ELR (cell line): ENCODE measurements around the gene MUC5B.

Source experiments
- DNase-seq: peaks from one replicate; pipeline ENCODE4 v3.0.0-alpha.2; 2015; ENCODE audit warnings: low read depth

Gene MUC5B

DNA sequence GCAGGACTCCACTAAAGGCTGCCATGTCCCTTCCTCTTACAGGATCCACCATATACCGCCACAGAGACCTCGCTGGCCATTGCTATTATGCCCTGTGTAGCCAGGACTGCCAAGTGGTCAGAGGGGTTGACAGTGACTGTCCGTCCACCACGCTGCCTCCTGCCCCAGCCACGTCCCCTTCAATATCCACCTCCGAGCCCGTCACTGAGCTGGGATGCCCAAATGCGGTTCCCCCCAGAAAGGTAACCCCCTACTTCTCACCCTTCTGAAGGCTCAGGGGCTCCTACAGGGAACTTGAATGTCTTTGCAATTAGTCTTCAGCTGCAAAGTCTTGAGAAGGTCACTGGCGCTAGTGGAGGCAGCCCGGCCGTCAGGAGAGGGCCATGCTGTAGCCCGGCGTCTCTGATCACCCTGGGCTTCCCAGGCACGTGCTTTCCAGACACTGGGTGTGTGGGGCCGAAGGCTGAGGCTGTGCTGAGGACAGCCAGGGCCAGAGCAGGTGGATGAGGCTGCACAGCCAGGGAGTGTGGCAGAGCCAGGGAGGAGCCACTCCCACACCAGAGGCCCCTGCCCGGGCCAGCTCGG is 30.0 kb upstream of the MUC5B start:
- no peak for DNase-seq

DNA sequence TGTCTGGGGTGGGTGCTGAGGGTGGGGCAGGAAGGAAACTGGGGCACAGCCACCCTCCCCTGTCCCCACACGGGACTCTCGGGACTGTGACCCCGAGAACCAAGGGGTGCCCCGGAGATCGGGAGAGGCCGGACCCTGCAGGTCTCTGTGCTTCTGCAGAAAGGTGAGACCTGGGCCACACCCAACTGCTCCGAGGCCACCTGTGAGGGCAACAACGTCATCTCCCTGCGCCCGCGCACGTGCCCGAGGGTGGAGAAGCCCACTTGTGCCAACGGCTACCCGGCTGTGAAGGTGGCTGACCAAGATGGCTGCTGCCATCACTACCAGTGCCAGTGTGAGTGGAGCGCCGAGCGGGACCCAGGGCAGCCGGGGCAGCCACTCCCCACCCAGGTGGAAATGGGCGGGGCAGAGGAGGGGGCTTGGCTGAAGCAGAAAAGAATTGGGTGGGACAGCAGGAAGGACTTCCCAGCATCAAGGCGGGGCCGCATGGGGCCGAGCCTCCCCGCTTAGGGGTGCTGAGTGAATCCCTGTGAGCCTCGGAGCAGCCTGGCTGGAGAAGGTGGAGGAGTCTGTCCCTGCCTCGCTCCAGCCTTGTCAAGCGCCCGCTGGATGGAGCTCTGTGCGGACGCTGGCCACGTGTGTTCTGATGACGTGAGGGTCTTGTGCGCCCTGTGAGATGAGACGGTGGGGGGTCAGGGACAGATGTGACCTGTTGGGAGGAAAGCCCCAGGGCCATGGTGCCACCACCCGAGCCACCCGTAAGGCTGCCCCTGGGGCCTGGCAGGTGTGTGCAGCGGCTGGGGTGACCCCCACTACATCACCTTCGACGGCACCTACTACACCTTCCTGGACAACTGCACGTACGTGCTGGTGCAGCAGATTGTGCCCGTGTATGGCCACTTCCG is 29.3 kb upstream of the MUC5B start:
- no peak for DNase-seq

DNA sequence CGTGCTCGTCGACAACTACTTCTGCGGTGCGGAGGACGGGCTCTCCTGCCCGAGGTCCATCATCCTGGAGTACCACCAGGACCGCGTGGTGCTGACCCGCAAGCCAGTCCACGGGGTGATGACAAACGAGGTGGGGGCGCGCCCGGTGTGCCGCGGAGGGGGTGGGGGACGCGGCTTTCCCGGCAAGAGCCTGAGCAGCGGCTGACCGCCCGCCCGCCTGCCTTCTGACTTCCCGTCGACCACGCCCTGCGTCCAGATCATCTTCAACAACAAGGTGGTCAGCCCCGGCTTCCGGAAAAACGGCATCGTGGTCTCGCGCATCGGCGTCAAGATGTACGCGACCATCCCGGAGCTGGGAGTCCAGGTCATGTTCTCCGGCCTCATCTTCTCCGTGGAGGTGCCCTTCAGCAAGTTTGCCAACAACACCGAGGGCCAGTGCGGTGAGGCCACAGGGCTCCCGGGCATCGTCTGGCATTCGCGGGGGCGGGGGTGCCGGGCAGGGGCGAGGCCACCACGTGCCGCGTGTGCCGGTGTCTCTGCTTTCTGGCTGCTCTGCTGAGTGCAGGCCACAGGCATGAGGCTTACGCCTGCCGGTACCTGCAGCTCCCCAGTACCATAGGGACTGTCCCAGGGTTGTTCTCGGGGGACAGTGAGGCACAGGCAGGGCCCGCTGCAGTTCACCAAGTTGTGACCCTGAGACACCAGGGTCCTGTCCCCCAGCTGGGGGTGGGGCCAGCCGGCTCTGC is 28.5 kb upstream of the MUC5B start:
- no peak for DNase-seq

DNA sequence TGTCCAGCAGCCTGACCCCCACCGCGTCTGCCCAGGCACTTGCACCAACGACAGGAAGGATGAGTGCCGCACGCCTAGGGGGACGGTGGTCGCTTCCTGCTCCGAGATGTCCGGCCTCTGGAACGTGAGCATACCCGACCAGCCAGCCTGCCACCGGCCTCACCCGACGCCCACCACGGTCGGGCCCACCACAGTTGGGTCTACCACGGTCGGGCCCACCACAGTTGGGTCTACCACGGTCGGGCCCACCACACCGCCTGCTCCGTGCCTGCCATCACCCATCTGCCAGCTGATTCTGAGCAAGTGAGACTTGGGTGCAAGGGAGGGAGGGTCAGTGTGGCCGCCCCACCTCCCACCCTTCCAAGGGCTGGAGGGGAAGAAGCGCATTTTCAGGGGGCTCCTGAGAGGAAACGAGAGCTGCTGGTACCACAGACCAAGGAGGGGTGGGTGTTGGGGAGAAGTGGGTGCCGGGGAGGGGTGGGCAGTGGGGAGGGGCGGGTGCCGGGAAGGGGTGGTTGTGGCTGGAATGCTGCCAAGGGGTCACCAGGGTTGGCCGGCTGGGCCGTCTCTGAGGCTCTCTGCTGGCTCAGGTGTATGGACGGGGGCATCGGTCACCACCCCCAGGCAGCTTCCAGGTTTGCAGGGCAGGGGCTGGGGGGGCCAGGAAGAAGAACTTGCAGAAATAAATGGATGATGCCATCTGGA is 27.7 kb upstream of the MUC5B start:
- DNase-seq = no peak

DNA sequence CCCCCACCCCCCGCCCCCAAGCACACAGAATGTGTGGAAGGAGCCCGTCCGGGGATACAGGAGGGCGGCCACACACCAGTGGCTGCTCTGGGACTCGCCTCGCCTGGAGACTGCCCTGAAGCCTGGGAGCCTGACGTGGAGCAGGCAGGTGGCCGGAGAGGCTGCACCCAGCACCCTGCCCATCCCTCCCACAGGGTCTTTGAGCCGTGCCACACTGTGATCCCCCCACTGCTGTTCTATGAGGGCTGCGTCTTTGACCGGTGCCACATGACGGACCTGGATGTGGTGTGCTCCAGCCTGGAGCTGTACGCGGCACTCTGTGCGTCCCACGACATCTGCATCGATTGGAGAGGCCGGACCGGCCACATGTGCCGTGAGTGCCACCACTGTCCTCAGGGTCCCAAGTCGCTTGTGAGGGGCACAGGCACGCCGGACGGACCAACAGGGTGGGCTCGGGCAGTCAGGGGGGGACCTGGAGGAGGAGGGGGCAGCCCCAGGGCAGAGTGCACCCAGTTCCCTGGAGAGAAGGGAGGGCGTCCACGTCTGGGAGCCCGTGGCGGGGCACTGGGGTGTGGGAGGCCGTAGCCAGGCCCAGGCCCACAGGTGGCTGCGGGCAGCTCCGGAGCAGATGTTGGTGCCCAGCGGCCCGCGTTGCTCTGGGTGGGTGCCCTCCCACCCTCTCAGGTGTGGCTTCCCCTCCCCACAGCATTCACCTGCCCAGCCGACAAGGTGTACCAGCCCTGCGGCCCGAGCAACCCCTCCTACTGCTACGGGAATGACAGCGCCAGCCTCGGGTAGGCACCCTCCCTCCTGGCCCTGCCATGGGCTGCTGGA is 27.0 kb upstream of the MUC5B start:
- no peak for DNase-seq

DNA sequence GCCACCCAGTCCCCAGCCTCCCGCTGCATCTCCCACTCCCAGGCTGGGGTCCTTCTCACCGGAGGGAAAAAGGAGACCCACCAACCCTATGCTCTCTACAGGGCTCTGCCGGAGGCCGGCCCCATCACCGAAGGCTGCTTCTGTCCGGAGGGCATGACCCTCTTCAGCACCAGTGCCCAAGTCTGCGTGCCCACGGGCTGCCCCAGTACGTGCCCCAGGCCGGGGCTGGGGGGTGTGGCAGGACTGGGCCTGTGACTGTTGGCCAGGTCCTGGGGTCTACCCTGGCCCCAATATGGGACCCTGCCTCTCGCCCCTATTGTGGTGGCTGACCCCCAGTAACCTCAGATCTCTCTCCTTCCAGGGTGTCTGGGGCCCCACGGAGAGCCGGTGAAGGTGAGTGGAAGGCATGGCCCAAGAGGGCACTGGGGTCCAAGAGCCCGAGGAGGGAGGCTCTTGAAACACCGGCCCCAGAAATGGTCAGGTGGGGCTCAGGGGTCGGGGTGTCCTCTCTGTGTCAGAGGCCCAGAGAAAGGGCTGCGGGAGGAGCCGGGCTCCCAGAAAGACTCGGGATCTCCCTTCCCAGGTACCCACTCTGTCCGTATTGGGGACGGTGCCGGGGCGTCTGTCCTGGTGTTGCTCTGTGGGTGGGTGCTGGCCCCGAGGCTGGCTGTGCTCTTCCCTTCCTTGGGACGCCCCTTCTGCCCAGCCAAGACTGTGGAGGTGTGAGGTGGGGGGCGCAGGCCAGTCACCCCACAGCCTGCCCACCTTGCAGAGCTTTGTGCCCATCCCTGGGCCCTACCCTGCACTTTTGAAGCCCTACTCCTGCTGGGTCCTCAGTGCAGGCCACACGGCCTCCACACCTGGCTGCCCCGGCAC is 26.1 kb upstream of the MUC5B start:
- no peak for DNase-seq

DNA sequence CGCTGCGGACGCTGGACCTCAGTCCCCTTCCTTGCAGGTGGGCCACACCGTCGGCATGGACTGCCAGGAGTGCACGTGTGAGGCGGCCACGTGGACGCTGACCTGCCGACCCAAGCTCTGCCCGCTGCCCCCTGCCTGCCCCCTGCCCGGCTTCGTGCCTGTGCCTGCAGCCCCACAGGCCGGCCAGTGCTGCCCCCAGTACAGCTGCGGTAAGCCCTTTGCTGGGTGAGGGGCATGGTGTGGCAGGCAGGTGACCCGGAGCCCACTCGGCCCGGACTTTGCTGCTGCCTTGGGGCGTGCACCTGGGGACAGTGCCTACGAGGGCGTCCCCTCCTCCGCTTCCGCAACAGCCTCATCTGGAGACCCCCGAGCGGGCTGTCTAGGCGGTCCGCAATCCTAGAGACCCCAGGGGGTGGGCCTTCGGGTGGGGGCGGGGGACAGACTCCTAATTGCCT is 25.4 kb upstream of the MUC5B start:
- no peak for DNase-seq

DNA sequence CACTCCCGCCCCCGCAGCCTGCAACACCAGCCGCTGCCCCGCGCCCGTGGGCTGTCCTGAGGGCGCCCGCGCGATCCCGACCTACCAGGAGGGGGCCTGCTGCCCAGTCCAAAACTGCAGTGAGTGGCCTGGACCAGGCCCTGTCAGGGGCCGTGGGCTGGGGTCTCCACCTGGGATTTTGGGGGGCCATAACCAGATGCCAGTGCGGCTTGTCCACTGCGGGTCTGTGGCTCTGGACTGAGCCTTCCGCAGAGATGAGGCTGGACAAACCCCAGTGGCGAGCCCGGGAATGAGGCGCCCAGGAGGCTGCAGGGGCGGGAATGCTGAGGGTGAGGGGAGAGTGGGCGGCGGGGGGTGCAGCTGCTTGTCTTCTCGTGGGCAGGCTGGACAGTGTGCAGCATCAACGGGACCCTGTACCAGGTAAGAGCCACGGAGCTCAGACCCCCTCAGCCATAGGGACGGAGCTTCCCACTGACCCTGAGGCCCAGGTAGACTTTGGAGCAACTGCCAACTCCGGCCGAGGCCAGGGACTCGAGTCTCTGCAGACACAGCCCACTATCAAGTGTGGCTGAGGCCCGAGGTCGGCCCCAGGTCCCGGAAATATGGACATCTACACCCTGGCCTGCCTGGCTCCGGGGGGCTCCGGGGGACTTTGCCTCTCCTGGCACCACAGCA is 24.8 kb upstream of the MUC5B start:
- no peak for DNase-seq

DNA sequence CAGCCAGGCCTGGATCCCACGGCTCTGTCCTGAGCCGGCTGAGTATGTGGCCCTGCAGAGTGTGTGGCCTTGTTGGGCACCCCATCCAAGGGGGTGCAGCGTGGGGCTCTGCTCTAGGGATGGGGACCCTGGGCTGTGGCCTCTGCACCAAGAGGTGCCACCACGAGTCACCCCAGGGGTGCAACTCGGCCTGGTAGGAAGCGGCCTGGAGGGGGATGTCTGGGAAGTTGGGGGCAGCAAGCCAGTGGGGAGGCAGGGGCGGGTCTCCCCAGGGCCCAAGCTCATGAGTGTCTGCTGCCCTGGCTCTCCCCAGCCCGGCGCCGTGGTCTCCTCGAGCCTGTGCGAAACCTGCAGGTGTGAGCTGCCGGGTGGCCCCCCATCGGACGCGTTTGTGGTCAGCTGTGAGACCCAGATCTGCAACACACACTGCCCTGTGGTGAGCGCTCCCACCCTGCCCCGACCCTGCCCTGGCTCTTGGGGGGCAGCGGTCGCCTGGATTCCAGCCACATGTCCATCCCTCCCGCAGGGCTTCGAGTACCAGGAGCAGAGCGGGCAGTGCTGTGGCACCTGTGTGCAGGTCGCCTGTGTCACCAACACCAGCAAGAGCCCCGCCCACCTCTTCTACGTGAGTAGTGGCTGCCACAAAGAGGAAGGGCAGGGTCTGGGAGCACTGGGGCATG is 24.2 kb upstream of the MUC5B start:
- DNase-seq = no peak

DNA sequence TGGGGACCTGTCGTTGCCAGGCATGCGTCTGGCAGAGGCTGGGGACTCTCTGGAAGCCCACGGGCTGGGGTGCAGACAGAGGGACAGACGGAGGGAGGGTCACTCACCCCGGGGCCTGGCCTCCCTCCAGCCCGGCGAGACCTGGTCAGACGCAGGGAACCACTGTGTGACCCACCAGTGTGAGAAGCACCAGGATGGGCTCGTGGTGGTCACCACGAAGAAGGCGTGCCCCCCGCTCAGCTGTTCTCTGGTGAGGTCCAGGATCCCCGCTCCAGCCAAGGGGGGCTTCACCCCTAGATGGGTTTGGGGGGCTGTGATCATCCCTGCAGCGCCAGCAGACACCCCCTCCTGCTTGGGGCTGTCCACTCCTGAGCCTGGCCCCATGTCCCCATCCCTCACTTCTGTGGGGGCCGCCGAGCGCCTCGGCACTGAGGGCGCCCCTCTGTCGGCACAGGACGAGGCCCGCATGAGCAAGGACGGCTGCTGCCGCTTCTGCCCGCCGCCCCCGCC is 23.6 kb upstream of the MUC5B start:
- DNase-seq = no peak

DNA sequence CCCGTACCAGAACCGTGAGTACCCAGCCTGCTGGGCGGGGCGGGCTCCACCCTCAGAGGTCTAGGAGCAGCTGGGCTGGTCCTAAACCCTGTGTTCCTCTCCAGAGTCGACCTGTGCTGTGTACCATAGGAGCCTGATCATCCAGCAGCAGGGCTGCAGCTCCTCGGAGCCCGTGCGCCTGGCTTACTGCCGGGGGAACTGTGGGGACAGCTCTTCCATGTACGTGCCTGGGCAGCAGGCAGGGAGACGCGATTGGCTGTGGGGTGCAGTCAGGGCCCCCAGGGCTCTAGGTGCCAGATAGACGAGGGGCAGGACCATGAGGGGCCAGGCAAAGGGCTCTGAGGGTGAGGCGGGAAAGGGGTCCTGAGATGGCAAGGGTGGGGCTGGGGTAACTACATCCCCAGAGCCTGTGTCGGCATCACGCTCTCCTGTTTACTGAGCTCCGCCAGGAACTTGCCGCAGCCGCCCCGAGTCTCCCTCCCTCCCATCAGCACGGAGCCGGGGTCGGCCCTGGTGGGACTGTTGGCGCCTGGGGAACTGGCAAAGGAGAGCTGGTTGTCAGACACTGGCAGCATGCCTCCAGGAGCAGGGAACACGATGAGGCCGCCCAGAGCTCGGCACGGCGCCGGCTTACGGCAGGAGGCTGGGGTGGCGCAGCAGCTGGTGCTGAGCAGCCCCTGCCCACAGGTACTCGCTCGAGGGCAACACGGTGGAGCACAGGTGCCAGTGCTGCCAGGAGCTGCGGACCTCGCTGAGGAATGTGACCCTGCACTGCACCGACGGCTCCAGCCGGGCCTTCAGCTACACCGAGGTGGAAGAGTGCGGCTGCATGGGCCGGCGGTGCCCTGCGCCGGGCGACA is 22.9 kb upstream of the MUC5B start:
- DNase-seq = no peak

DNA sequence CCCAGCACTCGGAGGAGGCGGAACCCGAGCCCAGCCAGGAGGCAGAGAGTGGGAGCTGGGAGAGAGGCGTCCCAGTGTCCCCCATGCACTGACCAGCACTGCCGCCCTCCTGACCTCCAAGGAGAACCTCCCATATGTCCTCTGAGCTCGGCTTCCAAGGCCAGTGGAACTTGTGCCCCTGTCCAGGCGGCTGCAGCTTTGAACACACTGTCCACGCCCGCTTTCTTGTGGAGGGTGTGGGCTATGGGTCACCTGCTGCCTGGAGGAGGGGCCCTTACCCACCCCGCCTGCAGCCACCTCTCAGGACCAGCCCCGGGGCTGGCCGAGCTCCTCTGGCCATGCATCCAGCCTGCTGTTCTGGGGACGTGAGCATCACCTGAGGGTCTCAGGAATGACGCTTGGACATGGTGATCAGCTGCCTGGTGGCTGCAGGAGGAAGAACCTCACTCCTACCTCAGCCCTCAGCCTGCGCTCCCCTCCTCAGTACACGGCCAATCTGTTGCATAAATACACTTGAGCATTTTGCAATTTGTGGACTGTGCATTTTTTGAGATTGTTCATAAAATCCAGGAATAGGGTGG is 22.2 kb upstream of the MUC5B start:
- no peak for DNase-seq

DNA sequence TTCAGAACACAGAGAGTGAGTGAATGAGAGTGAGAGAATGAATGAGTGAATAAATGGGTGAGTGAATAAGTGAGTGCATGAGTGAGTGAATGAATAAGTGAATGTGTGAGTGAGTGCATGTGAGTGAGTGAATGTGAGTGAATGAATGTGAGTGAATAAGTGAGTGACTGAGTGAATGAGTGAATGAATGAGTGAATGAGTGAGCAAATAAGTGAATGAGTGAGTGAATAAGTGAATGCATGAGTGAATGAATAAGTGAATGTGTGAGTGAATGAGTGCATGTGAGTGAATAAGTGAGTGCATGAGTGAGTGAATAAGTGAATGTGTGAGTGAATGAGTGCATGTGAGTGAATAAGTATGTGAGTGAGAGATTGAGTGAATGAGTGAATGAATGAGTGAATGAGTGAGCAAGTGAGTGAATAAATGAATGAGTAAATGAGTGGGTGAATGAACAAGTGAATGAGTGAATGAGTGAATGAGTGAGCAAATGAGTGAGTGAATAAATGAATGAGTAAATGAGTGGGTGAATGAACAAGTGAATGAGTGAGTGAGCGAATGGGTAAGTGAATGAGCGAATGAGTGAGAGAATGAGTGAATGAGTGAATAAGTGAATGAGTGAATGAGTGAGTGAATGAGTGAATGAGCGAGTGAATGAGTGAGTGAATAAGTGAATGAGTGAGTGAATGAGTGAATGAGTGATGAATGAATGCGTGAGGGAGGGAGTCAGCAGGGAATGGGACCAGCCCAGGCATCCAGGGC is 21.3 kb upstream of the MUC5B start:
- no peak for DNase-seq

DNA sequence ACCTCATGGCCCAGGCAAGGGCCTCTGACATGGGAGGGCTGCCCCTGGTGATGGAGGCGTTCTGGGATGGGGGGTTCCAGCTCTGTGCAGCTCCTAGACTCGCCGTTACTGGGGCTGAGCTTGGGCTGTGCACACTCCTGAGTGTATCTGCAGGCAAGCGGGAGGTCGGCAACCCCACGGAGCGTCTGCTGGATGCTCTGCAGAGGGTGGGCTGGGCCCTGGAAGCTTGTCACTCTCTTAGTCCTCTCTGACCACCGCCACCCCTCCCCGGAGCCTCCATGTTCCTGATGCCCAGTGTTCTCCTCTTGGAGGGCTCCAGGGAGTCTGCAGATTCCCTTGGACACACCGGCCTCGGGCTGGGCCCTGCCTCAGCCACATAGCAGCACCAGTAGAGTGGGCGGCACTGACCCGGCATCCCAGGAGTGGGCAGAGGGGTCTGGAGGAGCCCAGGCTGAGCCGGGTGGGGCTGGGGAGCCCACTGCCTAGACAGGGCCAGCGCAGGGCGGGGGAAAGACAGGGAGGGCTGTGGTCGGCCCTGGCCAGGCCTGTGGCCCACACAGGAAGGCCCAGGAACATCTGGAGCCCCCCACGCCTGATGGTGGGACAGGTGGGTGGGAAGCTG is 20.6 kb upstream of the MUC5B start:
- peak; percentile 11 for DNase-seq

DNA sequence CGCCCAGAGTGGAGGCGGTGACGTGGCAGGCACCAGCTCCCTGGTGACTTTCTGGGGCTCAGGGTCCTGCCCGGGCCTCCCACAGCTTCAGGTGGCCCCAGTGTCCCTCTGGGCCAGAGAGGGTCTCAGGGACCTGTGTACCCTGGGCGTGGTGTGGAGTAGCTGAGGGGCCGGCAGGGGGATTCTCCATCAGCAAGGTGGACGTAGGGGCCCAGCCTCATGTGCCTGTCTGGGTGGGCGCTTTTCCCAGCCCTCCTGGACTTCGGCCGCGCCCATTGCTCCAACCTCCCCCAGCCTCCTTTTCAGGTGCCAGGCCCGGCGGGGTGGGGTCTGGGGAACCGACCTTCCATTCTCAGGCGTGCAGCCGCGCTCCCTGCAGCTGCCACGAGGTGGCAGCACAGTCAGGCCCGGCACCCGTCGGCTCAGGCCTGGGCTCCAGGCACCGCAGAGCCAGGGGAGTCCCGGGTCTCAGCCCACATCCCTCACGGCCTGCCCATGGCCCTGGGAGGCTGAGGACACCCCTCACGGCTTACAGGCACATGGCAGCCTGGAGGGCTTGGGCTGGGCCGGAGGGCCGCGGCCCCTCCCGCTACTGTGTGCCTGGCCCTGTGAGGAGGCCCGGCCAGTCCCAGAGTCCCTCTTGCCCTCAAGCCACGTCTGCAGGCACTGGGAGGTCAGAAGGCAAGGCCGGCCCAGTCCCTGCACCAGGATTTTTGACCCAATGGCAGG is 19.9 kb upstream of the MUC5B start:
- peak; percentile 45 for DNase-seq
